Measurements from ENCODE around the gene PRKN. TPM values are rescaled to one million over a fixed set of nuclear protein-coding genes. Genes with fewer than 3 reads are reported as not detected.

PRKN gene
- total and polyA plus RNA-seq, 2 experiments from 2014 or later: 2.3 to 3.9 TPM

DNA sequence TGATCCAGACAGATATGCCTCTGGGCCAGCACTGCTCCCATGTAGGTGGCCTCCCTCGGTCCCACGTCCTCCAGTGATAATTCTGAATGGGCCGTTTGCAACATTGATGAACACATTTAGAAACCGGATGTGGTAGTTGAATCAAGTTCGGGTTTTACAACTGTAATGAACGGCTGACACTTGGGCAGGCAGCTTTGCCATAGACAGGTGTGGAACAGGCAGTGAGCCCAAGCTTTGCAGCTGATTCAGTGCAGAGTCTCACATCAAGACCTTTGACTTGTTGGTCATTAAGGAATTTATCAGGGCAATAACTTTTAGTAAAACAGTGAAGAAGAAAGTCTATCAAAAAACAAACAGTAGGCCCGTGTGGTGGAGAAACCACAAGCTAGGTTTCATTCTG is 987.1 kb downstream of the PRKN start:
- WGBS (ENCODE audit: low lambda C conversion rate, missing lambda C conversion rate): 73% methylated on average over 7 of the region's 7 CpGs
- Histone ChIP-seq H3K79me2 (no peaks in the 10 kb centered on the region), H3K9me3 (ENCODE audit: low read depth) (no peaks in the 10 kb centered on the region), H3K4me1 (ENCODE audit: insufficient read depth) (no peaks in the 10 kb centered on the region), H3K36me3 (replicated peaks; ENCODE audit: insufficient read depth, low read depth) (no peaks in the 10 kb centered on the region), H3K27me3 (no peaks in the 10 kb centered on the region), H2AFZ (no peak overlapping the region), H3K4me3 (no peak overlapping the region), H4K20me1 (ENCODE audit: insufficient read depth, poor library complexity, severe bottlenecking) (no peaks in the 10 kb centered on the region), H3K27ac (no peak overlapping the region), H3K9me2 (replicated peaks; ENCODE audit: insufficient read depth) (no peaks in the 10 kb centered on the region), H3K4me2 (no peak overlapping the region)
- DNase-seq (ENCODE audit: low spot score): no peak
- TF ChIP-seq EZH2phosphoT487 (IDR thresholded peaks at IDR 0.05; ENCODE audit: low read depth, severe bottlenecking, unreplicated experiment) (no peak), EZH2 (IDR thresholded peaks at IDR 0.05; ENCODE audit: borderline replicate concordance) (no peak)
- TF ChIP-seq, protein P1, sequence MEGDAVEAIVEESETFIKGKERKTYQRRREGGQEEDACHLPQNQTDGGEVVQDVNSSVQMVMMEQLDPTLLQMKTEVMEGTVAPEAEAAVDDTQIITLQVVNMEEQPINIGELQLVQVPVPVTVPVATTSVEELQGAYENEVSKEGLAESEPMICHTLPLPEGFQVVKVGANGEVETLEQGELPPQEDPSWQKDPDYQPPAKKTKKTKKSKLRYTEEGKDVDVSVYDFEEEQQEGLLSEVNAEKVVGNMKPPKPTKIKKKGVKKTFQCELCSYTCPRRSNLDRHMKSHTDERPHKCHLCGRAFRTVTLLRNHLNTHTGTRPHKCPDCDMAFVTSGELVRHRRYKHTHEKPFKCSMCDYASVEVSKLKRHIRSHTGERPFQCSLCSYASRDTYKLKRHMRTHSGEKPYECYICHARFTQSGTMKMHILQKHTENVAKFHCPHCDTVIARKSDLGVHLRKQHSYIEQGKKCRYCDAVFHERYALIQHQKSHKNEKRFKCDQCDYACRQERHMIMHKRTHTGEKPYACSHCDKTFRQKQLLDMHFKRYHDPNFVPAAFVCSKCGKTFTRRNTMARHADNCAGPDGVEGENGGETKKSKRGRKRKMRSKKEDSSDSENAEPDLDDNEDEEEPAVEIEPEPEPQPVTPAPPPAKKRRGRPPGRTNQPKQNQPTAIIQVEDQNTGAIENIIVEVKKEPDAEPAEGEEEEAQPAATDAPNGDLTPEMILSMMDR (IDR thresholded peaks at IDR 0.05; ENCODE audit: poor library complexity): no peak

- H3K36me3 ChIP-seq (replicated peaks; ENCODE audit: insufficient read depth, low read depth): no peaks in the 10 kb centered on the region
- H3K27ac ChIP-seq: no peak overlapping the region
- TF ChIP-seq, protein P1 (IDR thresholded peaks at IDR 0.05; ENCODE audit: poor library complexity): no peak
- TF ChIP-seq EZH2 (IDR thresholded peaks at IDR 0.05; ENCODE audit: borderline replicate concordance) (no peak), EZH2phosphoT487 (IDR thresholded peaks at IDR 0.05; ENCODE audit: low read depth, severe bottlenecking, unreplicated experiment) (no peak)
- H3K9me2 ChIP-seq (replicated peaks; ENCODE audit: insufficient read depth): no peaks in the 10 kb centered on the region
- no peaks in the 10 kb centered on the region for H4K20me1 ChIP-seq (ENCODE audit: insufficient read depth, poor library complexity, severe bottlenecking)
- no peaks in the 10 kb centered on the region for H3K9me3 ChIP-seq (ENCODE audit: low read depth)
- no peaks in the 10 kb centered on the region for H3K4me1 ChIP-seq (ENCODE audit: insufficient read depth)
- WGBS (ENCODE audit: low lambda C conversion rate, missing lambda C conversion rate): 73% methylated on average over 6 of the region's 6 CpGs
- H3K27me3 ChIP-seq: no peaks in the 10 kb centered on the region
- no peak overlapping the region for H3K4me3 ChIP-seq
- no peak overlapping the region for H2AFZ ChIP-seq
- no peak overlapping the region for H3K4me2 ChIP-seq
- no peak for DNase-seq (ENCODE audit: low spot score)
- H3K79me2 ChIP-seq: no peaks in the 10 kb centered on the region
Observed at GRCh38 chr6:161736781-161737292, 990.7 kb downstream of the PRKN start.

GRCh38 chr6:161736326-161736725 is 991.2 kb downstream of the PRKN start:
- DNase-seq (ENCODE audit: low spot score): no peak
- Histone ChIP-seq H2AFZ (no peak overlapping the region), H3K4me1 (ENCODE audit: insufficient read depth) (no peaks in the 10 kb centered on the region), H3K4me3 (no peak overlapping the region), H3K36me3 (replicated peaks; ENCODE audit: insufficient read depth, low read depth) (no peaks in the 10 kb centered on the region), H3K79me2 (no peaks in the 10 kb centered on the region), H3K9me3 (ENCODE audit: low read depth) (no peaks in the 10 kb centered on the region), H4K20me1 (ENCODE audit: insufficient read depth, poor library complexity, severe bottlenecking) (no peaks in the 10 kb centered on the region), H3K27ac (no peak overlapping the region), H3K27me3 (no peaks in the 10 kb centered on the region), H3K4me2 (no peak overlapping the region), H3K9me2 (replicated peaks; ENCODE audit: insufficient read depth) (no peaks in the 10 kb centered on the region)
- WGBS (ENCODE audit: low lambda C conversion rate, missing lambda C conversion rate): 36% methylated on average over 2 of the region's 2 CpGs
- TF ChIP-seq, protein P1 (IDR thresholded peaks at IDR 0.05; ENCODE audit: poor library complexity): no peak
- TF ChIP-seq EZH2phosphoT487 (IDR thresholded peaks at IDR 0.05; ENCODE audit: low read depth, severe bottlenecking, unreplicated experiment) (no peak), EZH2 (IDR thresholded peaks at IDR 0.05; ENCODE audit: borderline replicate concordance) (no peak)

DNA sequence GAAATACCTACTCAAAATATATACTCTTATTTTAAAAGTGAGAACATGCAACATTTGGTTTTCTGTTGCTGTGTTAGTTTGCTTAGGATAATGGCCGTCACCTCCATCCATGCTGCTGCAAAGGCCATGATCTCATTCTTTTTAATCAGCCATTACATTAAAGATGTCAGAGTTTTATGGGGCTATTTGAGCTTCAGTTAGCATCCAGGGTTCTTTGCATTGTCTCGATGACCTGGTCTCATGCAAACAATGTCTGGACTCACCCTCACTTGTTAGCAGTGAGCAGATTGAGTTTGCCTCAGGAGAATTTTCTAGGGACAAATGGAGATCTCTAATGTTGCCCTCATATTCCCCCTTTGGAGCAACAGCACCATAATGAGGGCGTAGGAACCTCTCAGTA is 995.0 kb downstream of the PRKN start:
- Histone ChIP-seq H3K9me3 (ENCODE audit: low read depth) (no peaks in the 10 kb centered on the region), H3K36me3 (replicated peaks; ENCODE audit: insufficient read depth, low read depth) (no peaks in the 10 kb centered on the region), H3K9me2 (replicated peaks; ENCODE audit: insufficient read depth) (no peaks in the 10 kb centered on the region), H3K79me2 (no peaks in the 10 kb centered on the region), H4K20me1 (ENCODE audit: insufficient read depth, poor library complexity, severe bottlenecking) (no peaks in the 10 kb centered on the region), H3K4me3 (no peak overlapping the region), H3K4me2 (no peak overlapping the region), H3K4me1 (ENCODE audit: insufficient read depth) (no peaks in the 10 kb centered on the region), H2AFZ (no peak overlapping the region), H3K27me3 (no peaks in the 10 kb centered on the region), H3K27ac (no peak overlapping the region)
- no peak for DNase-seq (ENCODE audit: low spot score)
- TF ChIP-seq, protein P1 (IDR thresholded peaks at IDR 0.05; ENCODE audit: poor library complexity): no peak
- TF ChIP-seq EZH2 (IDR thresholded peaks at IDR 0.05; ENCODE audit: borderline replicate concordance) (no peak), EZH2phosphoT487 (IDR thresholded peaks at IDR 0.05; ENCODE audit: low read depth, severe bottlenecking, unreplicated experiment) (no peak)
- WGBS (ENCODE audit: low lambda C conversion rate, missing lambda C conversion rate): 59% methylated on average over 3 of the region's 3 CpGs
